ENCODE data around the gene ALG3. TPM values are rescaled to one million over a fixed set of nuclear protein-coding genes. Genes with fewer than 3 reads are reported as not detected.

The ALG3 gene
- total and polyA plus RNA-seq, 7 donors = 15.8 to 93.7 (median 36.7) TPM

DNA sequence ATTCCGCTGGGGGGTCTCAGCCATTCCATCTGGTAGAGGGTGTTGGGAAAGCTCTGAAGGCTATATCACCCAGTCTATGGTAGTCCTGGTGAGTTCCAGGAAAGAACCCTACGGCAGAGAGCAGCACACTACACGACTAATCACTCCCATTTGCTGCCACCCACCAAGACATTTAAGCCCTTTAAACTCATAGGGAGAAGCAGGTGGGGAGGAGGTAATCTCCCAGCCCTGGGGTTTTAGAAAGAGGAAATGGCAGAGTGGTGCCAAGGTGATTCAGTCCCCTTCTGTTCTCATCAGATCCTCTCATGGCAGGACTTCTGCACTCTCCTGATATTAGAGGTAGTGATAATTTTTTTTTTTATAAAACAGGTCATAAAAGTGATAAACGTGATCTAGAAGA is 29.9 kb downstream of the ALG3 start:
- TF ChIP-seq, protein P1, sequence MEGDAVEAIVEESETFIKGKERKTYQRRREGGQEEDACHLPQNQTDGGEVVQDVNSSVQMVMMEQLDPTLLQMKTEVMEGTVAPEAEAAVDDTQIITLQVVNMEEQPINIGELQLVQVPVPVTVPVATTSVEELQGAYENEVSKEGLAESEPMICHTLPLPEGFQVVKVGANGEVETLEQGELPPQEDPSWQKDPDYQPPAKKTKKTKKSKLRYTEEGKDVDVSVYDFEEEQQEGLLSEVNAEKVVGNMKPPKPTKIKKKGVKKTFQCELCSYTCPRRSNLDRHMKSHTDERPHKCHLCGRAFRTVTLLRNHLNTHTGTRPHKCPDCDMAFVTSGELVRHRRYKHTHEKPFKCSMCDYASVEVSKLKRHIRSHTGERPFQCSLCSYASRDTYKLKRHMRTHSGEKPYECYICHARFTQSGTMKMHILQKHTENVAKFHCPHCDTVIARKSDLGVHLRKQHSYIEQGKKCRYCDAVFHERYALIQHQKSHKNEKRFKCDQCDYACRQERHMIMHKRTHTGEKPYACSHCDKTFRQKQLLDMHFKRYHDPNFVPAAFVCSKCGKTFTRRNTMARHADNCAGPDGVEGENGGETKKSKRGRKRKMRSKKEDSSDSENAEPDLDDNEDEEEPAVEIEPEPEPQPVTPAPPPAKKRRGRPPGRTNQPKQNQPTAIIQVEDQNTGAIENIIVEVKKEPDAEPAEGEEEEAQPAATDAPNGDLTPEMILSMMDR (IDR thresholded peaks at IDR 0.05) = no peak
- Histone ChIP-seq H3K27me3 (ENCODE audit: insufficient read depth in 3 of 3, low read length in 2 of 3) (peaks cover 0 to 8% (median 0%) of the 10 kb centered on the region in 3 donors), H3K36me3 (ENCODE audit: insufficient read depth in 1 of 2, low read depth in 1 of 2) (no peaks in the 10 kb centered on the region), H3K4me3 (no peak overlapping the region), H3K9me3 (no peaks in the 10 kb centered on the region), H3K27ac (no peak overlapping the region), H3K4me1 (no peaks in the 10 kb centered on the region)
- DNase-seq = no peak
- WGBS, 3 donors = 49 to 60% (median 51%) methylated on average over 4 of the region's 4 CpGs
- intact Hi-C loops (cut with DNase I) = no loop called here
- ATAC-seq = no peak

DNA sequence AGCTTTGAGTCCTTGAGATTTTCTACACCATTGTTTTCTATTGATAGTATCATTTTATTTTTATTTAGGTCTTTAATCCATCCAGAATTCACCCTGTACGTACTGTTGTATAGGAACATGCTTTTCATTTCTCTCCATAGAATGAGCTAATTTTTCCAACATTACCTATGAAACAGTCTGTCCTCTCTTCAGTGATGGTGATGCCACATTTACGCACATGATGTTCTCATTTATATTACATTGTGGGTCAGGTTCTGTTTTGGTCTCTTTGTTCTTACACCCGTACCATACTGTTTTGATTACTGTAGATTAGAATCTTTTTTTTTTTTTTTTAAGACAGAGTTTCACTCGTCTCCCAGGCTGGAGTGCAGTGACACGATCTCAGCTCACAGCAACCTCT is 37.0 kb downstream of the ALG3 start:
- DNase-seq (no peak), ATAC-seq (no peak)
- Histone ChIP-seq H3K36me3 (ENCODE audit: insufficient read depth in 1 of 2, low read depth in 1 of 2) (no peaks in the 10 kb centered on the region), H3K27me3 (ENCODE audit: insufficient read depth in 3 of 3, low read length in 2 of 3) (peaks cover 0 to 5% (median 0%) of the 10 kb centered on the region in 3 donors), H3K4me1 (no peaks in the 10 kb centered on the region), H3K4me3 (no peak overlapping the region), H3K9me3 (no peaks in the 10 kb centered on the region), H3K27ac (no peak overlapping the region)
- WGBS, 3 donors = 77 to 79% (median 77%) methylated on average over 5 of the region's 5 CpGs
- TF ChIP-seq, protein P1 (IDR thresholded peaks at IDR 0.05) = no peak
- intact Hi-C loops (cut with DNase I) = no loop called here

DNA sequence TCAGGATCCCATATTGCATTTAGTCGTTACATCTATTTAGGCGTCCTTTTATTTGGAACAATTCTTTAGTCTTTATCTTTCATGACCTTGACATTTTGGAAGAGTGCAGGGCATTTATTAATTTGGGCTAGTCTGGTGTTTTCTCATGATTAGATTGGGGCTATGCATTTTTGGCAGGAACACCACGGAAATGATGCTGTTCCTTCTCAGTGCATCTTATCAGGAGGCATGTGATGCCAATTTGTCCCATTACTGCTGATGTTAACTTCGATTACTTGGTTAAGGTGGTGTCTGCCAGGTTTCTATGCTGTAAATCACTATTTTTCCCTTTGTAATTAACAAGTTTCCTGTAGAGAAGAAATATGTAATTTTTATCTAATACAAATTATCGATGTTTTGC is 37.5 kb downstream of the ALG3 start:
- Histone ChIP-seq H3K4me1 (no peaks in the 10 kb centered on the region), H3K36me3 (ENCODE audit: insufficient read depth in 1 of 2, low read depth in 1 of 2) (no peaks in the 10 kb centered on the region), H3K4me3 (no peak overlapping the region), H3K9me3 (no peaks in the 10 kb centered on the region), H3K27ac (no peak overlapping the region), H3K27me3 (ENCODE audit: insufficient read depth in 3 of 3, low read length in 2 of 3) (peaks cover 0 to 5% (median 0%) of the 10 kb centered on the region in 3 donors)
- WGBS, 3 donors = 74 to 77% (median 77%) methylated on average over 5 of the region's 5 CpGs
- no peak for DNase-seq
- ATAC-seq = no peak
- TF ChIP-seq, protein P1 (IDR thresholded peaks at IDR 0.05) = no peak
- intact Hi-C loops (cut with DNase I) = no loop called here

DNA sequence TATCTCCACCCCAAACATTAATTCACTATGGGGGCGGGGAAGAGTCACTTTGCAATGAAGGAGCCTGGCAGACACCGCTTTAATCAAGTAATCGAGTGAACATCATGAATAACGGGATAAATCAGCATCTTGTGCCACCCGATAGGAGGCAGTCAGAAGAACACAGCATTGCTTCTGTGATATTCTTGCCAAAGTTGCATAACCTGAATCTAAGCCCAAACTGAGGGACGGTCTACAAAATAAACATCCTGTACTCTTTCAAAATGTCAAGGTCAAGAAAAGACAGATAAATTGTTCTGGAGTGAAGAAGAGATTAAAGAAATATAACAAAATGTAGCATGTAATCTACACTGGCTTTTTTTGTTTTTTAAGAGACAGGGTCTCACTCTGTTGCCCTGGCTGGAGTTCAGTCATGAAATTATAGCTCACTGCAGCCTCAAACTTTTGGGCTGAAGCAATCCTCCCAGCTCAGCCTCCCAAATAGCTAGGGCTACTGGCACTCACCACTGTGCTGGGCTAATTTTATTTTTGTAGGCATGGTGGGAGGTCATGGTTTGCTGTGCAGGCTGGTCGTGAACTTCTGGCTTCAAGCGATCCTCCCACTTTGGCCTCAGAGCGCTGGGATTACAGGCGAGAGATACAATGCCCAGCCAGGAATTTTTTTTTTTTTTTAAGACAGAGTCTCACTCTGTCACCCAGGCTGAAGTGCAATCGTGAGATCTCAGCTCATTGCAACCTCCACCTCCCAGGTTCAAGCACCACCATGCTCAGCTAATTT is 39.4 kb downstream of the ALG3 start:
- H3K4me3 ChIP-seq = no peak overlapping the region
- no peaks in the 10 kb centered on the region for H3K4me1 ChIP-seq
- no peak overlapping the region for H3K27ac ChIP-seq
- no peak for ATAC-seq
- intact Hi-C loops (cut with DNase I) = no loop called here
- no peaks in the 10 kb centered on the region for H3K9me3 ChIP-seq
- no peaks in the 10 kb centered on the region for H3K36me3 ChIP-seq (ENCODE audit: insufficient read depth in 1 of 2, low read depth in 1 of 2)
- DNase-seq = no peak
- TF ChIP-seq, protein P1 (IDR thresholded peaks at IDR 0.05) = no peak
- peaks cover 0 to 5% (median 2%) of the 10 kb centered on the region in 3 donors for H3K27me3 ChIP-seq (ENCODE audit: insufficient read depth in 3 of 3, low read length in 2 of 3)
- 34 to 44% (median 36%) methylated on average over 11 of the region's 11 CpGs for WGBS, 3 donors

All from psoas muscle (tissue), 8 donors.